Measurements from ENCODE around the gene CARMIL1.

CARMIL1 gene

DNA sequence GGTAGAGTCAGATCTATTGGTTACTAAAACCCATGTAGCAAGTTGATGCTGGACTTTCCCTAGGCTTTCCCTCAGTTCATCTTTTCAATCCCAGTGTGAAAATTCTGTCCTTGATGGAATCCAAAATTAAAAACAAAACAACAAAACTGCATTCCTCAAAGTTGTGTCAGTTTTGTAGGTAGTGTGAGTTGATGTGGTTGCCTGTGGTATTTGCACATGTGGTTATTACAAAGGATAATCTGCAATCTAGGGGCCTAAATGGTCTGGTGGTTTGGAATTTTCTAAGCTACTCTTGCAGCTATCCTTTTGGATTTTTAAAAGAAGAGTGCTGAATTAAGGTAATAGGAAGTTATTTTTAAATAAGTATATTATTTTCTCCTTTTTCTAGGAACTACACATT lies 240.7 kb downstream of the CARMIL1 start:
- no peak for TF ChIP-seq GATA2 (IDR thresholded peaks at IDR 0.05; ENCODE audit: low read depth, low read length)
- no peak for TF ChIP-seq GATA3 (IDR thresholded peaks at IDR 0.05; ENCODE audit: low read depth, low read length)

DNA sequence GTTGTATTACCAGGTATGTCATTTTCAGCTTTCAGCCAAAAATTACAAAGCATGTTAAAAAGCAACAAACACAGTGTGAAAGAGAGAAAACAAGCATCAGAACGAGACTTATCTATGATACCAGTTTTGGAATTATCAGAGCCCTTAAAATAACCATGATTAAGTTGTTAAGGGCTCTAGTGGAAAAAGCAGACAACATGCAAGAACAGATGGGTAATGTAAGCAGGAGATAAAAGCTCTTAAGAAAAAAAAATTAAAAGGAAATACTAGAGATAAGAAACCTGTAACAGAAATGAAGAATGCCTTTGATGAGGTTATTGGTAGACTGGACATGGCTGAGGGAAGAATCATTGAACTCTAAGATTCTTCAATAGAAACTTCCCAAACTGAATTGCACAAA lies 245.4 kb downstream of the CARMIL1 start:
- TF ChIP-seq GATA2 (IDR thresholded peaks at IDR 0.05; ENCODE audit: low read depth, low read length), result no peak
- TF ChIP-seq GATA3 (IDR thresholded peaks at IDR 0.05; ENCODE audit: low read depth, low read length), result no peak

DNA sequence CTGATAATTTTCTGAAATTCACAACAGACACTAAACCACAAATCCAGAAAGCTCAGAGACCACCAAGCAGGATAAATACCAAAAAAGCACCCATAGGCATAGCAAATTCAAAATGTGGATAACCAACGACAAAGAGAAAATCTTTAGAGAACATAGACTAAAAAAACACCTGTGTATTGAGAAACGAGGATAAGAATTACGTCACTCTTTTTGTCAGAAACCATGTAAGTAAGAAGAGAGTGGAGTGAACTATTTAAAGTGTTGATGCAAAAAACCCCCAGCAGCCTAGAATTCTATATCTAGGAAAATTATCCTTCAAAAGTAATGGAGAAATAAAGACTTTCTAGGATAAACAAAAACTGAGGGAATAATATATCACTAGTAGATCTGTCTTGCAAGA lies 245.9 kb downstream of the CARMIL1 start:
- no peak for TF ChIP-seq GATA3 (IDR thresholded peaks at IDR 0.05; ENCODE audit: low read depth, low read length)
- TF ChIP-seq GATA2 (IDR thresholded peaks at IDR 0.05; ENCODE audit: low read depth, low read length), result no peak

DNA sequence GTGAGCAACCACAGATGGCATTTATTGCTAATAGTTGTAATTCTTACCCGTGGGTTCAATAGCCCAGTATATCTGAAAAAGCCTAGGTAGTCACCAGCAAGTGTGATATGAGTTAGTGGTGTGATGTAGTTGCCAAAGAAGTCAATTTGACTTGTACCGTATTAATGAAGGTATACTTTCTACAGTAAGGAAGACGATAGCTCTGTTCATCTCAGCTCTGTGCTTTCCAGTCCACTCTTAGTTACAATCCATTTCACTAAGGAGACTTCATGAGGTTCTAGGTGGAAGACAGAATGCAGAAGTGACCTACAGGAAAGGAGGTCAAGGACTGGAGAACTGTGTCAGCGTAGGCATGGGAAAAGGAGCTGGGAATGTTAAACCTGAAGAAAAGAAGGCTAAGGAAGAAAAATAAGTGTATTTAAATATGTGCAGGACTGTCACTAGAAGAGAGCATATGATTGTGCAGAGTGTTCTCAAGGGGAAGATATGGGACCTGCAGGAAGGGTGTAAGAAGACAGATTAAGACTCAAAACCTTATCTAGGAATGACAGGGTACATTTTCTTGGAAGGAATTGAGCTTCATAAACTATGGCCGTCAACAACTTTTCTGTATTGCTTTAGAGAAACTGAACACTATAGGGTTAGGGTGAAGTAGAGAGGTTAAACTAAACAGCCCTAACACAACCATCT lies 255.9 kb downstream of the CARMIL1 start:
- TF ChIP-seq GATA3 (IDR thresholded peaks at IDR 0.05; ENCODE audit: low read depth, low read length), result no peak
- no peak for TF ChIP-seq GATA2 (IDR thresholded peaks at IDR 0.05; ENCODE audit: low read depth, low read length)

DNA sequence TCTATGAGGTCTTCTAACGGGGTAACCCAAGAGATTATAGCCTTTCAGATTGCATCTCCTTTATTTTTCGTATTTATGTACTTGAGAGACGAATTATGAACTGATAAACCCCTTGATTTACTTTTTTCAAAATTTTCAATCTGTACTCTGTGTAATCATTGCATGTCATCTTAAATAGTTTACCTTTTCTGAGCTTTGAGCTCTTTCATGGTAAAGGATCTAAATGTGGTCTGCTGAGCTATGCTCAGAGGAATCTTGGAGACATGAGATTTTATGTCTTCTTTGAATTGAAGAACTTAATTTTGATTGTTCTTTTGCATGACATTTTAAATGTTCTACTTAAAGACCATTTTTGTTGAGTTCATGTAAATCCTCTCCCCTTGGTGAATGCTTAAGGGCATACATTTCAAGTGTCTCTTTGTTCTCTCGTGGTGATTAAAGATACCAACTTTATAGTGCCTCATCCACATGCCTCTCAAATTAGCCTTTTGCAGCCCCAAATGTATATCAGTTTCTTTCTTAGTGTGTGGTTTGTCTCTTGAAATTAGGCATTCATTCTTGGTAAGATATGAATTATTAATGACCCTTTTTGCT lies 256.6 kb downstream of the CARMIL1 start:
- TF ChIP-seq GATA3 (IDR thresholded peaks at IDR 0.05; ENCODE audit: low read depth, low read length) (no peak), GATA2 (IDR thresholded peaks at IDR 0.05; ENCODE audit: low read depth, low read length) (no peak)

DNA sequence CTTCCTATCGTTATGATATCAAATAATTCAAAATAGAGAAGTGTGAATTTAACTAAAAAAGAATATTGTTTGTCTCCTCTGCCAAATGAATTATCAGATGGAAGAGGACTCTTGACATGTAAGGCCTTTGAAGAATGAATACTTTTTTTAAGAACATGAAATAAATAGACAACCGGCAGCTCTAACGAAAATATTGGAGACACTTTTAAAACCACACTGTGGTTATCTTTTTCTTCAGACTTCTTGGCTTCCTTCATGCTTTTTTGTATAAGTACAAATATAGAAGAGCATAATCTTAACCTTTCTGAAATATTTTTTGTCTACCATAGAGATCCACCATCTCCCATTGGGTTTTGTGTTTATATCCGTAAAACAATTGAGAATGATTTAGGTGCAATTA lies 257.6 kb downstream of the CARMIL1 start:
- TF ChIP-seq GATA3 (IDR thresholded peaks at IDR 0.05; ENCODE audit: low read depth, low read length), result no peak
- no peak for TF ChIP-seq GATA2 (IDR thresholded peaks at IDR 0.05; ENCODE audit: low read depth, low read length)

DNA sequence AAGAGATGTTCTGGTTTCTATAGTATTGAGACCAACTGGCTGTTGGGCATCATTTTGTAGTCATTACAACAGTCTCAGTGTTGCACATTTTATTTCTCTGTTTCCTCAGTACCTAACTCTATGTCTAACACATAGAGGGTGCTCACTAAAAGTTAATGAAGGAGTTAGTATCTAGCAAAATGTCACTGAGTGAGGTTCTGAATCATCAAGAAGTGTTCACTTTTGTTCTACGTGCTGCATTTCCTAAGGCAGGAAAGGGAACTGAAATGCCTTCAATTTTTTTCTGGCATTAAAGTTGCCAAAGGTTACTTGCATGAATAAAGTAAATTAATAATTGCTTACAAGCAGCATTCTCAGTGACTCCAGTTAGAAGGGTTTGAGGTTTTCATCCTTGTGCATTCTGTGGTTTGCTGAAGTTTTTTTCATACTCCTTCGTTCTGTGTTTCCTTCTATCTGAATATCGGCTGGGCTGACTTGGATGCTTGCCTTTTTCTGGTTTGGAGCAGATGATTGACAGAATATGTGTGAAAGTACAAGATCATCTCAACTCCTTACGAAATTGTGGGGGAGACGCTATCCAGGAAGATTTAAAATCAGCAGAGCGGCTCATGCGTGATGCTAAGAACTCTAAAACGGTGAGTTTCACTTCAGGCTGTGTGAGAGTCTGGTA lies 258.3 kb downstream of the CARMIL1 start:
- TF ChIP-seq GATA3 (IDR thresholded peaks at IDR 0.05; ENCODE audit: low read depth, low read length) (no peak), GATA2 (IDR thresholded peaks at IDR 0.05; ENCODE audit: low read depth, low read length) (no peak)

DNA sequence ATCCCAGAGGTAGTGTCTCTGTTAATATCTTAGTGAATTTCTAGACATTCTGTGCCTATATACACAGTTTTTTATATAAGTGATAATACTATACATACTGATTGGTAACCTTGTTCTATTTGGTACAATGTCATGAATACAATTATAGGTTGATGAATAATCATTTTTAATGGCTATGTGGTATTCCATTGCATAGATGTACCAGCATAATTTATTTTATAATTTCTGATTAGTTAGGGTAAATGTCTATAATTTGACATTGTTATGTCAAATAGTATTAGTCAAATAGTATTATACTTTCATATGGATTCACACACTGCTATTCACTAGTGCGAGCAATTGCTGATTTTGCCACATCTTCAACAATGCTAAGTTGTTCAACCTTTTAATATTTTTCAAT lies 262.1 kb downstream of the CARMIL1 start:
- TF ChIP-seq GATA2 (IDR thresholded peaks at IDR 0.05; ENCODE audit: low read depth, low read length), result no peak
- TF ChIP-seq GATA3 (IDR thresholded peaks at IDR 0.05; ENCODE audit: low read depth, low read length), result no peak

DNA sequence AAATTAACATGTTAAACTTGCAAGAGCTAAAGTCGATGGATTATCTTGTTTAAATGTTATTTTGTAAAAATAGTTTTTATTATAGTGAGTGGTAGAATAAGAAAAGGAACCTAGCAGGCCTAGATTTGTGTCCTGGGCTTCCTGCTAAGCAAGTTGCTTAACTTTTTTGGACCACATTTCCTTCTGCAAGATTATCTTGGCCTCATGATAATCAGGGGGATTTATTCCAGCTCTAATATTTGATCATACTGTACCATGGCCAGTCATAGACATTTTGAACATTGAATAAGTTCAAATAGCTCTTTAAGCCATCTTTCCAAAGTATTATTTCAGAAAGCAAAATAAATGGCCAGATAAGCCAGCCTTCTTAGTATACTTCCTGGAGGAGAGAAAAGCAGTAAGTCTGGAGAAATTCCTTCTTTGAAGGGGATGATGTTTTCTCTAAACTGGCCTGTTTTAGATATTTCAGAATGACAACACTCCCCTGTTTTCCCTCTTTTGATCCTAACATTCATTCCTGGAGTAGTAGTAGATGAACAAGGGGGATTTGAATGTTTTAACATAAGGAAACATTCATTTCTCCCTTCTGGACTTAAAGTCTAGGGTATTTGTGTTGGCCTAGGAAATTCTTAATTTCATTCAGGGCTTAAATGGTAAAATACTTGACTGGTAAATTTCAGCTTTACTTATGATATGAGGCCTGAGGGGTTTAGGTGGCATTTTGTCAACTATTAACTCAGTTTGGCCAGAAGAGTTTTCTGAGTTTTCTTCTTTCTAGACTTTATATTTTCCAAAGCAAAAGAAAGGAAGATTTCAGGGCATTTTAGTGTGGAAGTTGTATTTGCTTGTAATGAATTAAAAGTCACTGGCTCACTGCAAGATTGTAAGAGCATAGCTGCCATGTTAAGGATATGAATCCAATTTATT lies 264.1 kb downstream of the CARMIL1 start:
- no peak for TF ChIP-seq GATA3 (IDR thresholded peaks at IDR 0.05; ENCODE audit: low read depth, low read length)
- no peak for TF ChIP-seq GATA2 (IDR thresholded peaks at IDR 0.05; ENCODE audit: low read depth, low read length)

DNA sequence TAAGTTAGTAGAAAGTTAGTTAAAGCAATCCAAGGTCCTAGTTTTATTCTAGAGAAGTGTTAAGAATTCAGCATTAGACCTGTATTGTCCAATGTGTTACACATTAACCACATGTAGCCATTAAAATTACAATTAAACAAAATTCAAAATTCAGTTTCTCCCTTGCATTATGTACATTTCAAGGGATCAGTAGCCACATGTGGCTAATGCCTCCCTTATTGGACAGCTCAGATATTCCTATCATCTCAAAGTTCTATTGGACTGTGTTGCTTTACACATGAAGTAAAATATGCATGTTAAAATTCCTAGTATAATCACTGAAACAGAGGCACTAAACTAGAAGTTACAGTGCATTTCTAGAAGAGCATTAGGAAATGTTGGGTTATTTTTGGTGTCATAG lies 265.7 kb downstream of the CARMIL1 start:
- TF ChIP-seq GATA3 (IDR thresholded peaks at IDR 0.05; ENCODE audit: low read depth, low read length) (no peak), GATA2 (IDR thresholded peaks at IDR 0.05; ENCODE audit: low read depth, low read length) (no peak)

DNA sequence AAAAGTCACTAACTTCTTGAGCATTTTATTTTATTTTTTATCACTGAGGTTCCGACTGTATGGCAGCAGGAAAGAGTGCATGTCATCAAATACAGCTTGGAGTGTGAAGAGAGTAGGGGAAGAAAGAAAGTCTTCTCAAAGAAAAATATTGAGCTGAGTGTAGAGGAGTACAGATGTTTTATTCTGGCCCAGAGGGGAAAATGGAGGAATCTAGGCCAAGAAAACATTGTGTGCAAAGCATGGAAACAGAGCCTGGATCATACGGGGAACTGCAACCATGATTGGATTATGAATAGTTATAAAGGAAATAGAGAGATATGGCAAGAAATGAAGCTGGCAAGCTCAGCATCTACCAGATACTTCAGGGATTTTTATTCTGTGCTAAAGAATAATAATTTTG lies 268.6 kb downstream of the CARMIL1 start:
- TF ChIP-seq GATA2 (IDR thresholded peaks at IDR 0.05; ENCODE audit: low read depth, low read length), result no peak
- no peak for TF ChIP-seq GATA3 (IDR thresholded peaks at IDR 0.05; ENCODE audit: low read depth, low read length)

DNA sequence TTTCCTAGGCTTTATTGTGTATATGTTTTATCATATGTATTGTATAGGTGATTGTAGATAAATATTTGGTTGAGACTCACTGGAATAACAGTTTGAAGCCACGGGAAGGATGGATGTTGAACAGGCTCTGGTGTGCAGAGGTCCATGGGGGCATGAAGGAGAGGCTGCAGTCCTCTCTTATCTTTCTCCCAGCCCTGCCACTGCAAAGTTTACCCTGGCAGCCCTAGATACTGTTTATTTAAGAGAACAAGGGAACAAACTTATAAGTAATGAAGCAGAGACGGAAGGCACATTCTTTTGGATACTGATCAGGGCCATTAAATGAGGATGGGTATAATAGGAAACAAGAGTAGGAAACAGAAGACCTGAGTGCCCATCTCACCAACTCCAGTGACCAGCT lies 269.3 kb downstream of the CARMIL1 start:
- no peak for TF ChIP-seq GATA2 (IDR thresholded peaks at IDR 0.05; ENCODE audit: low read depth, low read length)
- no peak for TF ChIP-seq GATA3 (IDR thresholded peaks at IDR 0.05; ENCODE audit: low read depth, low read length)

DNA sequence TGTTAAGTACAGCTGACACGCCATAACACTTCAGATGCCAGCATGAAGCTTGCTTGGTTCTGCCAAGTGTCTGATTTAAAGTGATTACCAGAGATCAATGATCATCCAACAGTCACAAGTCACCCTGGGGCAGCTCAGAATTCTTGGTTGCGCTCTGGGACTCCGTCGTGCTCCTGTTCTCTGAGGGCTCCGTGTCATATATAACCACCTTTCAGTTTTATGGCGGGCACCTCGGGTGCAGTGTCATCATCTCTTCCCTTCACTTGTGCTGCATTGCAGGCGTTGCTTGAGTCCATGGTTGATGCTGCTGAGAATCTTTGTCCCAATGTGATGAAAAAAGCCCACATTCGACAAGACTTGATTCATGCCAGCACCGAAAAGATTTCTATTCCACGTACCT lies 271.5 kb downstream of the CARMIL1 start:
- no peak for TF ChIP-seq GATA2 (IDR thresholded peaks at IDR 0.05; ENCODE audit: low read depth, low read length)

DNA sequence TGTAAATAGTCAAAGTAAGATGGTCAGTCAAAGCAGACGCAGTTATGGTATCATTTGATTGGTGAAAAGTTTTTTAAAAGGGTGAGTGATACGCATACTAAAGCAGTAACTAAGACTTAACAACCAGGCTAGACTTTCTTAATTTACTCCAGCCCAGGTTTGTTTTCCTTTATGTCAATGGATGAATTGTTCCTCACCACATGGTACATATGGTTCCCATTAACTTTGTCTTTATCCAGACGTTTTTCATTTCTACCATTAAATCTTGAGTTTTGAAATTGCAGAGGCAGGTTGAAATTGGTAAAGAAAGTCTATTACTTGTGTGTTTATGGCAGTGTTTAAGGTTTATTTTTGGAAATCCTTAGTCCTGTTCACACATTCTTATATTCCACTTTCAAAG lies 274.3 kb downstream of the CARMIL1 start:
- no peak for TF ChIP-seq GATA2 (IDR thresholded peaks at IDR 0.05; ENCODE audit: low read depth, low read length)
- TF ChIP-seq GATA3 (IDR thresholded peaks at IDR 0.05; ENCODE audit: low read depth, low read length), result no peak

All from SH-SY5Y (cell line).